Stimulated activated CD8-positive, alpha-beta memory T cell treated with anti-CD3 and anti-CD28 coated beads, Interleukin-7, amount 100 ng/mL, for 4 hours (primary cell): ENCODE results near the gene PIGM.

Experiments
- DNase-seq, 2 donors: peaks; one replicate each; pipeline ENCODE4 v3.0.0-alpha.2; 2020; ENCODE audit warnings: low read depth in 2 of 2

Gene PIGM

DNA sequence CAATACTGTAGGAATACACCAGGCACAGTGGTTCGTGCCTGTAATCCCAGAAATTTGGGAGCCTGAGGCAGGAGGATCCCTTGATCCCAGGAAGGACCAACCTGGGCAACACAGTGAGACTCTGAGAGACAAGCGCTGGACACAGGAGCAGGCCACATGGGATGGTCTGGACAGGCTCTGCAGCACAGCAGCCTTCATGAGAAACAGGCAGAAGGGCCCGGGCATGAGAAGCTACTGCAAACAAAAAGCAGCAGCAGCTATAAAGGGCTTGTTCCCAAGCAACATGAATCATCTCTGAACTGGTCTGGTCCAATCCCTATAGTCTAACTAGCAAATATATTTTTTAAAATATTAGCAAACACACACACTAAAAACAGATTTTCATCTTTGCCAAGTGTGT is 42.2 kb downstream of the PIGM start:
- no peak for DNase-seq

DNA sequence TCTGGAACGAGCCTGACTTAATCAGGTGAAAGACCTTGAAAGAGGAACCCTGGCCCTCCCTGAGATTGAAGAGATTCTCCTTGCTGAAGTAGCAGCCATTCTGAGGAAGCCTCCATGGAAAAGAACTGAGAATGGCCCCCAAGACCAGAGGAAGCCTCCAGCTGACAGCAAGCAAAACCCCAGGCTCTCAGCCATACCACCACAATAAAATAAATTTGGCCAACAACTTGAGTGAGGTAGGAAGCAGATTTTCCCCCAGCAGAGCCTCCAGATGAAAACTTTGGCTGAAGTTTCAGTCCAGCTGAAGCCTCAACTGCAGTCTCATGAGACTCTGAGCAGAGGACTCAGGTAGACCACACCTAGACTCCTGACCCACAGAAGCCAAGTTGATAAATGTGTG is 43.8 kb downstream of the PIGM start:
- no peak for DNase-seq

DNA sequence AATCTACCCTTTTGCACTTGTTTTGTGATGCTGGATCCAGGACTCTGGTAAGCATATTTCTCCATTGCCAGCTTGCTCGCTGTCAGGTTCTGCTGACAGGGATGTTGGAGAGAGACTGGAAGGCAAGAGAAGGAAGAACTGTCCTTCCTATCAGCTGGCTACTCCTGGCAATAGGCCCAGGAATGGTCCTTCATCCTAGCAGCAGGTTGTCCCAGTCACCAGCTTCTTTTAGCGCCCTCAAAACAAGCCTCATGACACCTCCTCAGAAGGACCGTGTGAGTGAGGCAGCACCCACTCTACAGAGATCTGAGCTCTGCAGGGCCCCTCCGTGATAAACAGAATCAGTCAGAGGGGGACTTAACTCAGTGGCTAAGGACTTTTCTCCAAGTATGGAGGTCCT is 44.6 kb downstream of the PIGM start:
- DNase-seq = no peak

DNA sequence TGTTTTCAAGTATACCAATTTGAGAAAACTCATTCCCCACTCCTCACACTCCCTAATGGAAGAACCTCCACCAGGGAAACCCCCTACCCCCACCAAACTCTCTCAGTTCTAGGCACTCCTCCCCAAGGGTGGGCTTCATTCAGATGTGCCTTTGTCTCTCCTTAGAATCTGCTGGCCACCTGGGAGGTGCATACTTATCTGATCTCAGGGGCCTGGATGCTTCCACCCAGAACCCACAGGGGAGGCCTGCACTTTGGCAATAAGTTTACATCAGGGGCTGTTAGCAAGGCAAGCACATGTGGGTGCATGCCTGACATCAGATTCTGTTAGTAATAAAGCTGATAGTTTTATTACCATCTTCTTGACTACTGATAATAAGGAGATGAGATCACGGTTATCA is 45.3 kb downstream of the PIGM start:
- no peak for DNase-seq

DNA sequence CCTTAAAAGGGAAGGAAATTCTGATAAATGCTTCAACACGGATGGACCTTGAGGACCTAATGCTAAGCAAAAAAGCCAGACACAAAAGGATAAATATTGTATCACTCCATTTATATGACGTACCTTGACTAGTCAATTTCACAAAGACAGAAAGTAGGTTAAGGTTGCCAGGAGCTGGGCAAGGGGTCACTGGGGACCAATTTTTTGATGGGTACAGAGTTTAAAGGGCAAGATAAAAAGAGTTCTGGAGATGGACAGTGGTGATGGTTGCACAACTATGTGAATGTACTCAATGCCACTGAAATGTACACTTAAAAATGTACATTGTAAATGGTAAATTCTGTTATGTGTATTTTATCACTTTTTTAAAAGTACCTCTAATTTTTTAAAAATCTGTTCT is 45.7 kb downstream of the PIGM start:
- DNase-seq = no peak

DNA sequence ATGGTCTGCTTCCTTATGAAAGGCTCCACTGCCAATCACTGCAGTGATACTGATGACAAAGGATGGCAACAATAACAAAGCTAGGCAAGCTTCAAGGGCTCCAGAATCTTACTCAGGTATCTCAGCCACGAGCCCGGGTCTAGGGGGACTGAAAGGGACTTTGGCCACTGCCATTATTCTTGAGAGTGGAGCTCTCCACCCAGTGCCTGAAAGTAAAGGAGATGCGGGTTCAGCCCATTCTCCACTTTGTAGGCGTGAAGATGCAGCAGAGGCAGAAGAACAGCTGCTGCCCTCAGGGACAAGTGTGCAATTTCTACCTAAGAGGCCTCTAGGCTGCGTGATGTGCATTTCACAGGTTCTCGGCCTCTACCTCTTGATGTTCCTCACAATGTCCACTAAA is 46.3 kb downstream of the PIGM start:
- DNase-seq = no peak

DNA sequence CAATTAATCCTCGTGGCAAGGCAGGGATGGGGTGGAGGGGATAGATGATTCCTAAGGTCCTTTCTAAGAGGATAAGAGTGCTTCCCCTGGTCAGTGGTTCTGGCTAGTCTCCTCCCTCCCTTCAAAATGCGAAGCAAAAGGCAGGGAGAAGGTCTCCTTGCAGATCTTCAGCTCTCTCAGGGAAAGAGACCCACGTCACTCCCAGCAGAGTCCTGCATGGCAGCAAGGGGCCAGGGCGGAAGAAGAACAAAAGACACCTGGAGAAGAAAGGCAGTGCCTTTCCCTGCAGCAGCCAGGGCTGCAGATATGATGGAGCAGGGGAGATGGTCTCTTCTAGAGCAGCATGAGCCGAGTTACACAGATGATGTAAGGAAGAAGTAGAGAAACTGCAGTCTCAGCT is 48.1 kb downstream of the PIGM start:
- no peak for DNase-seq

DNA sequence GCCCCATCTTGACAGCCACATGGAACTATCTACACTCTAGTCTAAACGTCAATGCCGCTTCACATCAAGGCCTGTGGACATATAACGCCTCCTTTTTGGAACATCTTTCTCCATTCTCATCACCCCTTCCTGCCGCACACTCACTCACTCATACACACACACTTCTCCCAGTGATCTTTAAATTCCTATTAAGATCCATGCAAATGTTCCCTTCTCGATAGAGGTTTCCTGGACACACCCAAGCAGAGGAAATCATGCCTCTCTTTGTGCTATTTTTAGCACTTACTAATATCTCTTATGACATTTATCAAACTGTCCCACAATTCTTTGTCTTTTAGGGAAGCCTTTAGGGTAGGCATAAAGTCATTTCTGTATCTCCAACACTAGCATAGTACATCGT is 49.5 kb downstream of the PIGM start:
- DNase-seq = no peak

DNA sequence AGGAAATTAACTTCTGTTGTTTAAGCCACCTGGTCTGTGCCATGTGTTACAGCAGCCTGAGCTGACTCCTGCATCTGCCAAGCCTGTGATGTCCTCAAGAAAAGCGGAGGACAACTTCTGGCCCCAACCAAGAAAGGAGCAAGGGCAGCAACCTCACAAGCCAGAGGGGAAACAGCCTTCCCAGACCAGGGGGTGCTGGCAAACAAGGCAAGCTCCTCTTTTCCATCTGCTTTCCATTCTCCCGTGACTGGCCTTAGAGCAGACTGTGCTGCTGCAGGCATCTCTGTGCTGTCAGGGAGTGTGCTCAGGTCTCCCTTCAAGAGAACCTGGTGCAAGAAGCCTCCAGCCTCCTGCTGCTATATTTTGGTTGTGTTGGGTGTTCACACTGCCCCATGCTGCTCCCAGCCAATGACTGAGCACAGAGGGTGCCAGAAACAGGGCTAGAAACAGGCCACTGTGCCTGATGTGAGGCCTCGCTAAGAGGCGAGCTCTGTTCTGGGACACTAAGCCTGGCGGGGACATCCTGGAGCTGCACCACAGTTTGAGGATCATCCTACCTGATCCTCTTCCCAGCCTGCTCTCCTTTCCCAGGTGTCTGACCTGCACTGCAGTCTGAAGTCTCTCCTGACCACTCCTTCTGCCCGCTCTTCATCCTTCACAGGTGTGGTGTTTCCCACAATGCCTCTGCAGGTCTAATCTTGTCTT is 50.3 kb downstream of the PIGM start:
- no peak for DNase-seq

DNA sequence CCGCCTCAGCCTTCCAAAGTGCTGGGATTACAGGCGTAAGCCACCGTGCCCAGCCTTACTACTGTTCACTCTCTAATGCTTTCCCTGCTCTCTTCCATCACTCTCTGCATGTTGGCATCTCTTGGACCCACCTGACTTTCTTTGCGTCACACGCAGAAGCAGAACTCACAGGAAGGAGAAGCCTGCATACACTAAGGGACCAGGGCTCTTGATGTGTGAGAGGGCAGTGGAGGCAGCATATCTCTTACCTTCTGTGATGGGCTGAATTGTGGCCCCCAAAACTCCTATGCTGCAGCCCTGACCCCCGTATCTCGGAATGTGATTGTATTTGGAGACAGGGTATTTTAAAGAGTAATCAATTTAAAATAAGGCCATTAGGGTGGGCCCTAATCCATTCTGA is 51.0 kb downstream of the PIGM start:
- DNase-seq = no peak

DNA sequence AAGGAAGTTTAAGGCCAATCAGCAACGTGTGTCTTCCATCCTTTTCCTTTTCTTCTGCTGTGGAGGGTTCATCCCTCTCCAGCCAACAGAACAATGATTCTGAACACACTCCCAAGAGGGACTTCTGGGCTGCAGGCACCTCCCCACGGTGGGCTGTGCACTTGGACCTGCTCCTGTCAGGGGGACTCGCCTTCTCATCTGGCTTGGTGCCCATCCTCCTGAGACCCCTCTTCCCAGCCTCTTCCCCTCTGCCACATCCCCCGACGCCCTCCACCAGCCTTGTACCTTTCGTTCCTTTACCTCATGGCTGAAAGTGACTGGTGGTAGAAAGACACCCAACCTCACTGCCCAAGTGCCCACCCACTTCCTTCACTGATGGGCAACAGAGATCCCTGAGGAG is 51.7 kb downstream of the PIGM start:
- DNase-seq = no peak

DNA sequence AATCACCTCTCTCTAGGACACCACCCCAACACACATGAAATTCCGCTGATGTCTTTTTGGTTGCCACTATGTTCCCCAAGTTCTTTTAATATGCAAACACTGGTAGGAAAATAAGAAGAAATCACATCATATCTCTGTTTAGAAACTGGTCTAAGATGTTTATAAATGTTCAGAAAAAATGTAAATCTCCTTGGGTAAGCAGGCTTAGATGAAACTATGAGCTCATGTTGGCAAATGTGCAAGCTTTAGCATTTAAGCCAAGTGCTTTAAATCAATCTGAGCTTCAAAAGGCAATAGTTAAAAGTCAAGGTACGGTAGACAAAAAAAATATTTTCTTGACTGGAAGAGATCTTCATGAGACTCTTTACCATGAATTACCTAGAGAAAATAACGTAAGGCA is 52.5 kb downstream of the PIGM start:
- DNase-seq = no peak

DNA sequence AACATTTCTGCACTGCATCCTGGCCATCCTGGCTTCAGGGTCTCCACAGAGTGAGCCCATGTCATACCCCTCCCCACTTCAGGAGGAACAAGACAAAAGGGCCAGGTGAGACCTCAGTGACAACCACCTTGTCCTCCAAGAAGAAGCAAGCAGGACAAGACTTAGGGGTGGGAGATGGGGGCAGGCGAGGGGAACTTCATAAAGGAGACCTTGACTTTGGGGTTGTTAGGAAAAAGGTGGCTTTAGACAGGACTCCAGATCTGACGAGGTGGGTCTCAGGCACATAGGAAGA is 53.7 kb downstream of the PIGM start:
- no peak for DNase-seq

DNA sequence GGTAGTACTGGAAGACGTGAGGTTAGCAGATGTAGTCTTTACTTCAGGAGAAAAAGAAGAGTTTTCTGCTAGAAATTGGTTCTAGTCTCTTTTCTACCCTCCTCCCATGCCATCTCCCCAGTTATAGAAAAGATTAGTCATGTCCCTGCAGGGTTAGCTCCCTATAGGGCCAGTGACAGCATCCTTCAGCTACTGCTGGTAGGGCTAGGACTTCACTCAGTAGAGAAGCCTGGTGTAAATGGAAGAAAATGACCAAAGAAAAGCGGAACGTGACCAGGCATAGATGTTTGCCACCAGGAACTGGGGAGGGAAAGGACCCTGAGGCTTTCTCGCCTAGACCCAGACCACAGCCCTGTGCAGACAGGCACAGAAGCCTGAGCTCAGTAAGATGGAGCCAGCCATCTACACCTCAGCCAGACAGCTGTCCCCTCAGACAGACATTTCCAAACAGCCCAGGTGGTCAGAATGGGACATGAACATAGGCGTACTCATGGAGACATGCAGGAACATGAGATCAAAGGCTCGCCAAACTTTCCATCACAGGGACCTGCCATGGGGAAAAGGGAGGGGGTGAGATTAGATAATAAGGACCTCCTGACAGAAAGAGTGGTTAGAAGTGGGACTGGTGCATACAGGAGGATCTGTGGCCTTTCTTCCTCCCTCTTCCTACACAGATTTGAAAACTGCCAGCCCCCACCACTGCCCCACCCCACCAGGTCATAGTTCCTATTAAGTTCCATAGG is 54.3 kb downstream of the PIGM start:
- DNase-seq = no peak
